Measurements from ENCODE around the gene SRGAP3.

- TF ChIP-seq CTCF (IDR thresholded peaks at IDR 0.05) (no peak), POLR2A (IDR thresholded peaks at IDR 0.05) (no peak), EP300 (IDR thresholded peaks at IDR 0.05) (no peak), POLR2AphosphoS5 (IDR thresholded peaks at IDR 0.05) (no peak)
These were observed 217.1 kb downstream of the SRGAP3 start for GRCh38 chr3:9032231-9032777.
